Mesangial cell (primary cell): Measurements from ENCODE around the gene TBXAS1. TPM values are rescaled to one million over a fixed set of nuclear protein-coding genes. Genes with fewer than 3 reads are reported as not detected.

Source experiments
- total RNA-seq: library from RNA; depleted of rRNA; stranded (reverse); fragments of >200 nt; gene quantifications from 2 replicates; pipeline ENCODE4 v1.2.3, GENCODE V29; 2015

The TBXAS1 gene
- total RNA-seq = 15.2 and 25.4 TPM in 2 replicates

GRCh38 chr7:139829025-139829774, at the start of gene TBXAS1:
Gene TBXAS1 (plus strand): TSS chr7:139829264. CDS start chr7:139829391, 127 bp downstream.

GRCh38 chr7:140062528-140063299, 233.7 kb downstream of the TBXAS1 start, which contains the start of gene PARP12:
Gene PARP12 (minus strand): TSS chr7:140062951. CDS start chr7:140062847, 104 bp downstream.

Other genes starting within 250 kb of the TBXAS1 start
- gene HIPK2, start 51.3 kb upstream of the TBXAS1 start, total RNA-seq = 73.8 and 200 TPM in 2 replicates
- gene PARP12, start 233.7 kb downstream of the TBXAS1 start, total RNA-seq = 22.7 and 28.1 TPM in 2 replicates